BJ (cell line): Measurements from ENCODE around the gene PSMG3. TPM values are rescaled to one million over a fixed set of nuclear protein-coding genes. Genes with fewer than 3 reads are reported as not detected.
"Not testable (repeated sequence)": the region's sequence is repeated elsewhere in the genome, so short reads cannot be mapped to it uniquely, and the experiment has no call there.

ENCODE experiments used
- CTCF ChIA-PET: fragments of 350-600 bp; formaldehyde crosslinking; extraction: SDS; loops from one replicate; lab custom pipeline; 2021; ENCODE audit warnings: antibody characterized with exemption, inconsistent platforms; lab: Yijun Ruan, JAX
- POLR2A ChIA-PET: fragments of 300-600 bp; sonication (Branson Sonifier 250); formaldehyde crosslinking; extraction: SDS; loops from one replicate; lab custom pipeline; 2021; ENCODE audit warnings: antibody characterized with exemption; lab: Charles Lee
- DNase-seq: peaks from one replicate; pipeline ENCODE4 v3.0.0-alpha.2; 2011; ENCODE audit warnings: low read depth
- H3K27me3 ChIP-seq: 2 replicates; pipeline ENCODE4 v1.6.0; 2011; ENCODE audit warnings: low read length; ENCODE audit not compliant: control insufficient read depth, insufficient read depth
- H3K36me3 ChIP-seq: 2 replicates; pipeline ENCODE4 v1.5.1; 2011; ENCODE audit warnings: low read length; ENCODE audit not compliant: control insufficient read depth, insufficient read depth
- H3K4me3 ChIP-seq: 2 replicates; pipeline ENCODE4 v1.5.1; 2011; ENCODE audit warnings: low read depth, mild to moderate bottlenecking, control low read depth, low read length
- polyA plus RNA-seq: library from polyadenylated mRNA; depleted of rRNA; stranded (reverse); fragments of >200 nt; gene quantifications from 2 replicates; pipeline ENCODE4 v1.2.3, GENCODE V29; 2011
- TF ChIP-seq, protein P1 (sequence below): IDR thresholded peaks from 2 replicates; pipeline ENCODE4 v1.5.1; 2011; ENCODE audit warnings: low read depth, mild to moderate bottlenecking, control low read depth, inconsistent platforms, low read length, moderate library complexity; ENCODE audit not compliant: insufficient read depth

Gene PSMG3
- polyA plus RNA-seq, 1 experiment, result 40.9 TPM

- H3K36me3 ChIP-seq, result no peaks in the 10 kb centered on the region
- peaks cover 4% of the 10 kb centered on the region; the same call in 1 of the 2 replicates for H3K27me3 ChIP-seq
- POLR2A ChIA-PET, result no interaction called here
- H3K4me3 ChIP-seq, result no peak overlapping the region
- CTCF ChIA-PET, result interaction anchor here (1.1 to 1.3 kb wide), 2 partner anchors 14 to 21 kb away, joined by 3 read pairs; no protein-coding TSS in a partner anchor
- no peak for DNase-seq
- TF ChIP-seq, protein P1, sequence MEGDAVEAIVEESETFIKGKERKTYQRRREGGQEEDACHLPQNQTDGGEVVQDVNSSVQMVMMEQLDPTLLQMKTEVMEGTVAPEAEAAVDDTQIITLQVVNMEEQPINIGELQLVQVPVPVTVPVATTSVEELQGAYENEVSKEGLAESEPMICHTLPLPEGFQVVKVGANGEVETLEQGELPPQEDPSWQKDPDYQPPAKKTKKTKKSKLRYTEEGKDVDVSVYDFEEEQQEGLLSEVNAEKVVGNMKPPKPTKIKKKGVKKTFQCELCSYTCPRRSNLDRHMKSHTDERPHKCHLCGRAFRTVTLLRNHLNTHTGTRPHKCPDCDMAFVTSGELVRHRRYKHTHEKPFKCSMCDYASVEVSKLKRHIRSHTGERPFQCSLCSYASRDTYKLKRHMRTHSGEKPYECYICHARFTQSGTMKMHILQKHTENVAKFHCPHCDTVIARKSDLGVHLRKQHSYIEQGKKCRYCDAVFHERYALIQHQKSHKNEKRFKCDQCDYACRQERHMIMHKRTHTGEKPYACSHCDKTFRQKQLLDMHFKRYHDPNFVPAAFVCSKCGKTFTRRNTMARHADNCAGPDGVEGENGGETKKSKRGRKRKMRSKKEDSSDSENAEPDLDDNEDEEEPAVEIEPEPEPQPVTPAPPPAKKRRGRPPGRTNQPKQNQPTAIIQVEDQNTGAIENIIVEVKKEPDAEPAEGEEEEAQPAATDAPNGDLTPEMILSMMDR, result no peak
Measured at GRCh38 chr7:1525409-1525808, 44.4 kb downstream of the PSMG3 start.

- H3K27me3 ChIP-seq, result peaks cover 4% of the 10 kb centered on the region; the same call in 1 of the 2 replicates
- ChIA-PET POLR2A (no interaction called here), CTCF (interaction anchor here (1.3 kb wide), 1 partner anchor 19 kb away, joined by 3 read pairs; no protein-coding TSS in a partner anchor)
- H3K4me3 ChIP-seq, result no peak overlapping the region
- TF ChIP-seq, protein P1, result no peak
- no peak for DNase-seq
- H3K36me3 ChIP-seq, result no peaks in the 10 kb centered on the region
Measured at GRCh38 chr7:1523844-1524243, 46.0 kb downstream of the PSMG3 start.

DNA sequence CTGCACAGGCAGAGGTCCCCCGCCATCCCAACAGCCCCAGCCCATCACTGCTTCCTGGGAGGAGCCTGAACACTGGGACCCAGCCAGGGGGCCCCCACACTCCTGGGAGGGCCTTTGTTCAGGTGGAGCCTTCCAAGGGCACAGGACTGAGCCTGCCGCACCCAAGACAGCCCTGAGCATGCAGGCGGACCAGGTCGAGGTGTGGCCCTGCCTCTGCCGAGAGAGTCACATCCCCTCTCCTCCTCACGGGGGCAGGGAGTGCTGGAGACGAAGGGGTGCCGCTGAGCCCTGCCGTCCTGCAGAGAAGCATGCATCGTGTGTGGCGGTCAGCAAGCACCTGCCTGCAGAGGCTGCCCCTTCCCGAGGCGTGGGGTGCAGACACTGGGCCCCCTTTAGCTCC, 46.6 kb downstream of the PSMG3 start:
- ChIA-PET POLR2A (no interaction called here), CTCF (no interaction called here)
- no peak for DNase-seq
- Histone ChIP-seq H3K36me3 (no peaks in the 10 kb centered on the region), H3K27me3 (peaks cover 4% of the 10 kb centered on the region; the same call in 1 of the 2 replicates), H3K4me3 (no peak overlapping the region)
- TF ChIP-seq, protein P1, result no peak

DNA sequence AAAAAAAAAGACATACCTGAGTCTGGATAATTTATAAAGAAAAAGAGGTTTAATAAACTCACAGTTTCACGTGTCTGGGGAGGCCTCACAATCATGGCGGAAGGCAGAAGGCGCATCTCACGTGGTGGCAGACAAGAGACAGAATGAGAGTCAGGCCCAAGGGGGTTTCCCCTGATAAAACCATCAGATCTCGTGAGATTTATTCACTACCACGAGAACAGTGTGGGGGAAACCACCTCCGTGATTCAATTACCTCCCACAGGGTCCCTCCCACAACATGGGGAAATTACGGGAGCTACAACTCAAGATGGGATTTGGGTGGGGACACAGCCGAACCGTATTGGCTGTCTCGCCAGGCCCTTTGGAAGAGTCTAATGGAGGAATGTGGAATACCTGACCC, 48.4 kb downstream of the PSMG3 start:
- POLR2A ChIA-PET, result no interaction called here
- CTCF ChIA-PET, result interaction anchor here (0.6 kb wide), 1 partner anchor 15 kb away, joined by 3 read pairs; no protein-coding TSS in a partner anchor

DNA sequence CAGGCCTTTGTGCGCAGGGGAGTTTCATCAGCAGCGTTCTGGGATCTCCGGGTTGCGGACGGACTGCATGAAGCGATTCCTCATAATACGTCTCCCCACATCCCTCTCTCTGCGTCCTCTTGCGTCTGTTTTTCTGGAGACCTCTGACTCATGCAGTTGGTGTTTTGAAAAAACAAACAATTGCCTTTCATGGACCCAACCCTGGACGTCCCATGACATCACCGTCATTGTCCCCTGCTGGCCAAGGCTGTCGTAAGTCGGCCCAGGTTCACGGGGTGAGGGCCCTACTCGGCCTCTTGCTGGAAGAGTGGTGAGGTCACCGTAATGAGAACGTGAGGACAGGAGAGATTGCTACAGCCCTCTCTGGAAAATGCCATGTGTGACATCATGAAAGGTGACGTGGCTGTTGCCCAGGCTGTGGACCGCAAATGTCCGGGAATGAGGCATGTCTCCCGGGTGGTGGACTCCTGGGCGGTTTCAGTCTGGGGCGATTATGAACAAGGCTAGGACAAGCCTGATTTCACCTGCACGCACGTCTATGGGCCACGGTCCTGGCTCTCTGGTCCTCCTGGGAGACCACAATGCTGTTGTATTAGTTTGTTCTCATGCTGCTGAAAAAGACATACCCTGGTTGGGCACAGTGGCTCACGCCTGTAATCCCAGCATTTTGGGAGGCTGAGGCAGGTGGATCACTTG, 49.1 kb downstream of the PSMG3 start:
- TF ChIP-seq, protein P1, result no peak
- POLR2A ChIA-PET, result no interaction called here
- no peaks in the 10 kb centered on the region for H3K36me3 ChIP-seq
- H3K4me3 ChIP-seq, result no peak overlapping the region
- DNase-seq, result no peak
- CTCF ChIA-PET, result no interaction called here
- H3K27me3 ChIP-seq, result peaks cover 4% of the 10 kb centered on the region

More for the DNA sequence above, 48.4 kb downstream of the PSMG3 start:
- no peak for DNase-seq
- Histone ChIP-seq H3K4me3 (no peak overlapping the region), H3K27me3 (peaks cover 4% of the 10 kb centered on the region), H3K36me3 (no peaks in the 10 kb centered on the region)
- TF ChIP-seq, protein P1, result no peak

DNA sequence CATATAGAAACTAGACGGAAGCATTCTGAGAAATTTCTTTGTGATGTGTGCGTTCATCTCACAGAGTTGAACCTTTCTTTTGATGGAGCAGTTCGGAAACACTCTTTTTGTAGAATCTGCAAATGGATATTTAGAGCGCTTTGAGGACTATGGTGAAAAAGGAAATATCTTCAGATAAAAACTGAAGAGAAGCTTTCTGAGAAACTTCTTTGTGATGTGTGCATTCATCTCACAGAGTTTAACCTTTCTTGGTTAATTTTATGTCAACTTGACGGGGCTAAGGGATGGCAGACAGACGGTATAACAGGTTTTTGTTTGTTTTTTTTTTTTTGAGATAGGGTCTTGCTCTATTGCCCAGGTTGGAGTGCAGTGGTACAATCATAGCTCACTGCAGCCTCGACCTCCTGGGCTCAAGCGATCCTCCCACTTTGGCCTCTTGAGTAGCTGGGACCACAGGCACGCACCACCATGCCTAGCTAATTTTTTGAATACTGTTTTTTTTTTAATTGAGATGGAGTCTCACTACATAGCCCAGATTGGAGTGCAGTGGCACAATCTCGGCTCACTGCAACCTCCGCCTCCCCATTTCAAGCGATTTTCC, 50.4 kb downstream of the PSMG3 start:
- H3K36me3 ChIP-seq, H3K4me3 ChIP-seq, DNase-seq, H3K27me3 ChIP-seq, POLR2A ChIA-PET: not testable (repeated sequence)
- CTCF ChIA-PET, result interaction anchor here (1.1 kb wide), 1 partner anchor 8 kb away, joined by 4 read pairs; no protein-coding TSS in a partner anchor
